ENCODE results near the gene CCL26.
"Not testable (repeated sequence)": the region's sequence is repeated elsewhere in the genome, so short reads cannot be mapped to it uniquely, and the experiment has no call there.

Gene CCL26

GRCh38 chr7:75734586-75735458, 37.2 kb downstream of the CCL26 start:
- peaks cover 7% of the 10 kb centered on the region for H3K27me3 ChIP-seq (ENCODE audit: control insufficient read depth, insufficient read depth, low read length)
- H3K9me3 ChIP-seq (ENCODE audit: control insufficient read depth, insufficient read depth, low read length): no peaks in the 10 kb centered on the region
- H3K36me3 ChIP-seq (ENCODE audit: control insufficient read depth, insufficient read depth, low read length): no peaks in the 10 kb centered on the region
- no peak overlapping the region for H3K4me3 ChIP-seq (ENCODE audit: low read depth, low read length)
- H3K9ac ChIP-seq (ENCODE audit: low read depth, low read length): no peak overlapping the region
- peaks cover 4% of the 10 kb centered on the region for H3K4me1 ChIP-seq (ENCODE audit: control insufficient read depth, insufficient read depth, low read length)

GRCh38 chr7:75732764-75733630, 39.0 kb downstream of the CCL26 start:
- H3K9ac ChIP-seq (ENCODE audit: low read depth, low read length): no peak overlapping the region
- peaks cover 5% of the 10 kb centered on the region for H3K27me3 ChIP-seq (ENCODE audit: control insufficient read depth, insufficient read depth, low read length)
- no peaks in the 10 kb centered on the region for H3K36me3 ChIP-seq (ENCODE audit: control insufficient read depth, insufficient read depth, low read length)
- H3K9me3 ChIP-seq (ENCODE audit: control insufficient read depth, insufficient read depth, low read length): no peaks in the 10 kb centered on the region
- H3K4me1 ChIP-seq (ENCODE audit: control insufficient read depth, insufficient read depth, low read length): peaks cover 6% of the 10 kb centered on the region
- no peak overlapping the region for H3K4me3 ChIP-seq (ENCODE audit: low read depth, low read length)

GRCh38 chr7:75732016-75732521, 39.9 kb downstream of the CCL26 start:
- H3K36me3 ChIP-seq (ENCODE audit: control insufficient read depth, insufficient read depth, low read length): no peaks in the 10 kb centered on the region
- no peaks in the 10 kb centered on the region for H3K9me3 ChIP-seq (ENCODE audit: control insufficient read depth, insufficient read depth, low read length)
- no peaks in the 10 kb centered on the region for H3K27me3 ChIP-seq (ENCODE audit: control insufficient read depth, insufficient read depth, low read length)
- H3K4me3 ChIP-seq (ENCODE audit: low read depth, low read length): no peak overlapping the region
- H3K4me1 ChIP-seq (ENCODE audit: control insufficient read depth, insufficient read depth, low read length): peaks cover 3% of the 10 kb centered on the region
- H3K9ac ChIP-seq (ENCODE audit: low read depth, low read length): no peak overlapping the region

- Histone ChIP-seq H3K4me1 (ENCODE audit: control insufficient read depth, insufficient read depth, low read length) (peaks cover 3% of the 10 kb centered on the region), H3K9ac (ENCODE audit: low read depth, low read length) (no peak overlapping the region), H3K27me3 (ENCODE audit: control insufficient read depth, insufficient read depth, low read length) (no peaks in the 10 kb centered on the region), H3K9me3 (ENCODE audit: control insufficient read depth, insufficient read depth, low read length) (no peaks in the 10 kb centered on the region), H3K36me3 (ENCODE audit: control insufficient read depth, insufficient read depth, low read length) (no peaks in the 10 kb centered on the region), H3K4me3 (ENCODE audit: low read depth, low read length) (no peak overlapping the region)
These were observed 42.1 kb downstream of the CCL26 start for GRCh38 chr7:75729851-75730274.

GRCh38 chr7:75727881-75728593, 44.0 kb downstream of the CCL26 start:
- peaks cover 3% of the 10 kb centered on the region for H3K4me1 ChIP-seq (ENCODE audit: control insufficient read depth, insufficient read depth, low read length)

GRCh38 chr7:75727351-75727750, 44.7 kb downstream of the CCL26 start:
- not testable (repeated sequence) for H3K4me1 ChIP-seq (ENCODE audit: control insufficient read depth, insufficient read depth, low read length)

More at GRCh38 chr7:75727881-75728593, 44.0 kb downstream of the CCL26 start:
- H3K9me3 ChIP-seq (ENCODE audit: control insufficient read depth, insufficient read depth, low read length): no peaks in the 10 kb centered on the region
- H3K36me3 ChIP-seq (ENCODE audit: control insufficient read depth, insufficient read depth, low read length): no peaks in the 10 kb centered on the region
- no peak overlapping the region for H3K9ac ChIP-seq (ENCODE audit: low read depth, low read length)
- no peak overlapping the region for H3K4me3 ChIP-seq (ENCODE audit: low read depth, low read length)
- H3K27me3 ChIP-seq (ENCODE audit: control insufficient read depth, insufficient read depth, low read length): no peaks in the 10 kb centered on the region

GRCh38 chr7:75725306-75725705, 46.7 kb downstream of the CCL26 start:
- no peaks in the 10 kb centered on the region for H3K36me3 ChIP-seq (ENCODE audit: control insufficient read depth, insufficient read depth, low read length)
- no peaks in the 10 kb centered on the region for H3K9me3 ChIP-seq (ENCODE audit: control insufficient read depth, insufficient read depth, low read length)
- H3K27me3 ChIP-seq (ENCODE audit: control insufficient read depth, insufficient read depth, low read length): no peaks in the 10 kb centered on the region
- H3K9ac ChIP-seq (ENCODE audit: low read depth, low read length): no peak overlapping the region
- no peak overlapping the region for H3K4me3 ChIP-seq (ENCODE audit: low read depth, low read length)
- peaks cover 3% of the 10 kb centered on the region for H3K4me1 ChIP-seq (ENCODE audit: control insufficient read depth, insufficient read depth, low read length)

More at GRCh38 chr7:75727351-75727750, 44.7 kb downstream of the CCL26 start:
- not testable (repeated sequence) for H3K9me3 ChIP-seq (ENCODE audit: control insufficient read depth, insufficient read depth, low read length); H3K27me3 ChIP-seq (ENCODE audit: control insufficient read depth, insufficient read depth, low read length); H3K9ac ChIP-seq (ENCODE audit: low read depth, low read length); H3K4me3 ChIP-seq (ENCODE audit: low read depth, low read length); H3K36me3 ChIP-seq (ENCODE audit: control insufficient read depth, insufficient read depth, low read length)

- Histone ChIP-seq H3K36me3 (ENCODE audit: control insufficient read depth, insufficient read depth, low read length) (no peaks in the 10 kb centered on the region), H3K27me3 (ENCODE audit: control insufficient read depth, insufficient read depth, low read length) (no peaks in the 10 kb centered on the region), H3K9ac (ENCODE audit: low read depth, low read length) (no peak overlapping the region), H3K4me3 (ENCODE audit: low read depth, low read length) (no peak overlapping the region), H3K4me1 (ENCODE audit: control insufficient read depth, insufficient read depth, low read length) (peaks cover 3% of the 10 kb centered on the region), H3K9me3 (ENCODE audit: control insufficient read depth, insufficient read depth, low read length) (no peaks in the 10 kb centered on the region)
These were observed 48.6 kb downstream of the CCL26 start for GRCh38 chr7:75723444-75723843.

- Histone ChIP-seq H3K36me3 (ENCODE audit: control insufficient read depth, insufficient read depth, low read length) (no peaks in the 10 kb centered on the region), H3K9ac (ENCODE audit: low read depth, low read length) (no peak overlapping the region), H3K27me3 (ENCODE audit: control insufficient read depth, insufficient read depth, low read length) (no peaks in the 10 kb centered on the region), H3K4me1 (ENCODE audit: control insufficient read depth, insufficient read depth, low read length) (no peaks in the 10 kb centered on the region), H3K4me3 (ENCODE audit: low read depth, low read length) (no peak overlapping the region), H3K9me3 (ENCODE audit: control insufficient read depth, insufficient read depth, low read length) (no peaks in the 10 kb centered on the region)
These were observed 49.6 kb downstream of the CCL26 start for GRCh38 chr7:75722373-75722772.

GRCh38 chr7:75721922-75722321, 50.1 kb downstream of the CCL26 start:
- not testable (repeated sequence) for H3K36me3 ChIP-seq (ENCODE audit: control insufficient read depth, insufficient read depth, low read length); H3K9me3 ChIP-seq (ENCODE audit: control insufficient read depth, insufficient read depth, low read length); H3K9ac ChIP-seq (ENCODE audit: low read depth, low read length); H3K27me3 ChIP-seq (ENCODE audit: control insufficient read depth, insufficient read depth, low read length); H3K4me1 ChIP-seq (ENCODE audit: control insufficient read depth, insufficient read depth, low read length); H3K4me3 ChIP-seq (ENCODE audit: low read depth, low read length)

- Histone ChIP-seq H3K27me3 (ENCODE audit: control insufficient read depth, insufficient read depth, low read length) (no peaks in the 10 kb centered on the region), H3K9me3 (ENCODE audit: control insufficient read depth, insufficient read depth, low read length) (no peaks in the 10 kb centered on the region), H3K9ac (ENCODE audit: low read depth, low read length) (no peak overlapping the region), H3K4me3 (ENCODE audit: low read depth, low read length) (no peak overlapping the region), H3K36me3 (ENCODE audit: control insufficient read depth, insufficient read depth, low read length) (no peaks in the 10 kb centered on the region), H3K4me1 (ENCODE audit: control insufficient read depth, insufficient read depth, low read length) (no peaks in the 10 kb centered on the region)
These were observed 50.6 kb downstream of the CCL26 start for GRCh38 chr7:75721426-75721825.
